ENCODE data around the gene TDRD6.

The TDRD6 gene

DNA sequence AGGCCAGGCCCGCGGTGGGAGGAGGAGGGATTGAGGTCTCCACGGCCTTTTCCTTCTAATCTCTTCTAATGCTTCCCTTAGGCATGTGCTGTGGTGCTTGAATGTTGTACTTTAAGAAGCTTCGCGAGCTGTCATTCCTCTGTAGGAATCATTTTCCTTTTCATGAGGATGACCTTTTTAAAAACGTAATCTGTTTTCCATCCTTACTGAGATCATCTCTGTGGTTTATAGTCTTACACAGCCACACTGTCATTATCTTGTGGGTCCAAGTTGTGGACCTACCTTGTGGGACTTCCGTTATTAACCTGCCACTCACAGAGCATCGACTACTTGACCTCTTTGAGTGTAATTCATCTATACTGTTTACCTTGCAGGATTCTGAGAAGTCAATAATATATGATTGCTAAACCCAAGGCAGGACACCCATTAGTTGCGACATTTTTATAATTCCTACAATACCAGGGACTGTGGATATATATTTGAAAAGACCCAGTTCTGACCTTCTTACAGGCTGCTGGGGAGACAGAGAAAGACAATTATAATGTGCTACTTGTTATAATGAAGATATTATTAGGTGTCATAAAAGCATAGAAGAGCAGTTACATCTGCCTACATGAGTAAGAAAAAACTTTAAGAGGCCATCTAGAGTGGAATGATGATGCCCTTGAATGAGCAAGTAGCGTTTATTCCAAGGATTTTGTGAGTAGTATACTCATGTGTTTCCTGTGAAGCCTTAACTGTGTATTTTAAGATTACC is 34.1 kb upstream of the TDRD6 start:
- TF ChIP-seq TAF1 (IDR thresholded peaks at IDR 0.05; ENCODE audit: low read depth) (no peak), NFIC (IDR thresholded peaks at IDR 0.05) (no peak), CEBPB (IDR thresholded peaks at IDR 0.05) (no peak), RAD21 (IDR thresholded peaks at IDR 0.05; ENCODE audit: low read depth) (no peak), EP300 (IDR thresholded peaks at IDR 0.05; ENCODE audit: borderline replicate concordance) (no peak), ZBTB7A (IDR thresholded peaks at IDR 0.05; ENCODE audit: low read depth) (no peak), YY1 (IDR thresholded peaks at IDR 0.05; ENCODE audit: low read depth) (no peak), CREB1 (IDR thresholded peaks at IDR 0.05; ENCODE audit: low read depth) (no peak), TCF12 (IDR thresholded peaks at IDR 0.05; ENCODE audit: low read depth) (no peak), FOXM1 (IDR thresholded peaks at IDR 0.05; ENCODE audit: borderline replicate concordance, low read depth) (no peak), MAX (IDR thresholded peaks at IDR 0.05) (no peak), TEAD4 (IDR thresholded peaks at IDR 0.05) (no peak), EGR1 (IDR thresholded peaks at IDR 0.05) (no peak)
- TF ChIP-seq, protein P1, sequence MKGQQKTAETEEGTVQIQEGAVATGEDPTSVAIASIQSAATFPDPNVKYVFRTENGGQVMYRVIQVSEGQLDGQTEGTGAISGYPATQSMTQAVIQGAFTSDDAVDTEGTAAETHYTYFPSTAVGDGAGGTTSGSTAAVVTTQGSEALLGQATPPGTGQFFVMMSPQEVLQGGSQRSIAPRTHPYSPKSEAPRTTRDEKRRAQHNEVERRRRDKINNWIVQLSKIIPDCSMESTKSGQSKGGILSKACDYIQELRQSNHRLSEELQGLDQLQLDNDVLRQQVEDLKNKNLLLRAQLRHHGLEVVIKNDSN (IDR thresholded peaks at IDR 0.05): no peak
- TF ChIP-seq, protein P2, sequence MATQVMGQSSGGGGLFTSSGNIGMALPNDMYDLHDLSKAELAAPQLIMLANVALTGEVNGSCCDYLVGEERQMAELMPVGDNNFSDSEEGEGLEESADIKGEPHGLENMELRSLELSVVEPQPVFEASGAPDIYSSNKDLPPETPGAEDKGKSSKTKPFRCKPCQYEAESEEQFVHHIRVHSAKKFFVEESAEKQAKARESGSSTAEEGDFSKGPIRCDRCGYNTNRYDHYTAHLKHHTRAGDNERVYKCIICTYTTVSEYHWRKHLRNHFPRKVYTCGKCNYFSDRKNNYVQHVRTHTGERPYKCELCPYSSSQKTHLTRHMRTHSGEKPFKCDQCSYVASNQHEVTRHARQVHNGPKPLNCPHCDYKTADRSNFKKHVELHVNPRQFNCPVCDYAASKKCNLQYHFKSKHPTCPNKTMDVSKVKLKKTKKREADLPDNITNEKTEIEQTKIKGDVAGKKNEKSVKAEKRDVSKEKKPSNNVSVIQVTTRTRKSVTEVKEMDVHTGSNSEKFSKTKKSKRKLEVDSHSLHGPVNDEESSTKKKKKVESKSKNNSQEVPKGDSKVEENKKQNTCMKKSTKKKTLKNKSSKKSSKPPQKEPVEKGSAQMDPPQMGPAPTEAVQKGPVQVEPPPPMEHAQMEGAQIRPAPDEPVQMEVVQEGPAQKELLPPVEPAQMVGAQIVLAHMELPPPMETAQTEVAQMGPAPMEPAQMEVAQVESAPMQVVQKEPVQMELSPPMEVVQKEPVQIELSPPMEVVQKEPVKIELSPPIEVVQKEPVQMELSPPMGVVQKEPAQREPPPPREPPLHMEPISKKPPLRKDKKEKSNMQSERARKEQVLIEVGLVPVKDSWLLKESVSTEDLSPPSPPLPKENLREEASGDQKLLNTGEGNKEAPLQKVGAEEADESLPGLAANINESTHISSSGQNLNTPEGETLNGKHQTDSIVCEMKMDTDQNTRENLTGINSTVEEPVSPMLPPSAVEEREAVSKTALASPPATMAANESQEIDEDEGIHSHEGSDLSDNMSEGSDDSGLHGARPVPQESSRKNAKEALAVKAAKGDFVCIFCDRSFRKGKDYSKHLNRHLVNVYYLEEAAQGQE (IDR thresholded peaks at IDR 0.05; ENCODE audit: low read depth): no peak

GRCh38 chr6:46655803-46656202 is 31.9 kb upstream of the TDRD6 start:
- TF ChIP-seq NFIC (IDR thresholded peaks at IDR 0.05) (no peak), CREB1 (IDR thresholded peaks at IDR 0.05; ENCODE audit: low read depth) (no peak), ZBTB7A (IDR thresholded peaks at IDR 0.05; ENCODE audit: low read depth) (no peak), RAD21 (IDR thresholded peaks at IDR 0.05; ENCODE audit: low read depth) (no peak), EP300 (IDR thresholded peaks at IDR 0.05; ENCODE audit: borderline replicate concordance) (no peak), FOXM1 (IDR thresholded peaks at IDR 0.05; ENCODE audit: borderline replicate concordance, low read depth) (no peak), MAX (IDR thresholded peaks at IDR 0.05) (no peak), TAF1 (IDR thresholded peaks at IDR 0.05; ENCODE audit: low read depth) (no peak), TCF12 (IDR thresholded peaks at IDR 0.05; ENCODE audit: low read depth) (no peak)
- TF ChIP-seq, protein P1 (IDR thresholded peaks at IDR 0.05): no peak
- TF ChIP-seq, protein P2 (IDR thresholded peaks at IDR 0.05; ENCODE audit: low read depth): no peak

- TF ChIP-seq CREB1 (IDR thresholded peaks at IDR 0.05; ENCODE audit: low read depth): no peak
- TF ChIP-seq EGR1 (IDR thresholded peaks at IDR 0.05): no peak
- TF ChIP-seq, protein P2 (IDR thresholded peaks at IDR 0.05; ENCODE audit: low read depth): no peak
- TF ChIP-seq RAD21 (IDR thresholded peaks at IDR 0.05; ENCODE audit: low read depth): no peak
- TF ChIP-seq MAX (IDR thresholded peaks at IDR 0.05): no peak
- TF ChIP-seq TCF12 (IDR thresholded peaks at IDR 0.05; ENCODE audit: low read depth): no peak
- TF ChIP-seq YY1 (IDR thresholded peaks at IDR 0.05; ENCODE audit: low read depth): no peak
- no peak for TF ChIP-seq TAF1 (IDR thresholded peaks at IDR 0.05; ENCODE audit: low read depth)
- TF ChIP-seq EP300 (IDR thresholded peaks at IDR 0.05; ENCODE audit: borderline replicate concordance): no peak
- no peak for TF ChIP-seq ZBTB7A (IDR thresholded peaks at IDR 0.05; ENCODE audit: low read depth)
- TF ChIP-seq FOXM1 (IDR thresholded peaks at IDR 0.05; ENCODE audit: borderline replicate concordance, low read depth): no peak
- no peak for TF ChIP-seq TEAD4 (IDR thresholded peaks at IDR 0.05)
- no peak for TF ChIP-seq CEBPB (IDR thresholded peaks at IDR 0.05)
- no peak for TF ChIP-seq NFIC (IDR thresholded peaks at IDR 0.05)
- TF ChIP-seq, protein P1 (IDR thresholded peaks at IDR 0.05): no peak
Observed at GRCh38 chr6:46657642-46658041, 30.0 kb upstream of the TDRD6 start.

Measured in Ishikawa (cell line).